PC-3 (cell line): ENCODE data around the gene PLCZ1.

Experiments
- EZH2 ChIP-seq: fragments of 300-600 bp; sonication (generic); IDR thresholded peaks from one replicate; pipeline ENCODE4 v1.6.1; 2017; ENCODE audit warnings: antibody characterized with exemption, mild to moderate bottlenecking, low read length; ENCODE audit not compliant: unreplicated experiment
- EZH2phosphoT487 ChIP-seq: fragments of 300-600 bp; sonication (generic); IDR thresholded peaks from 2 replicates; pipeline ENCODE4 v1.6.1; 2018; ENCODE audit warnings: mild to moderate bottlenecking, antibody characterized with exemption, low read length, borderline replicate concordance
- TF ChIP-seq, protein P1 (sequence below): fragments of 300-600 bp; sonication (generic); conservative IDR thresholded peaks from 2 replicates; pipeline ENCODE4 v1.5.1; 2017; ENCODE audit warnings: antibody characterized with exemption, low read depth, mild to moderate bottlenecking, low read length

DNA sequence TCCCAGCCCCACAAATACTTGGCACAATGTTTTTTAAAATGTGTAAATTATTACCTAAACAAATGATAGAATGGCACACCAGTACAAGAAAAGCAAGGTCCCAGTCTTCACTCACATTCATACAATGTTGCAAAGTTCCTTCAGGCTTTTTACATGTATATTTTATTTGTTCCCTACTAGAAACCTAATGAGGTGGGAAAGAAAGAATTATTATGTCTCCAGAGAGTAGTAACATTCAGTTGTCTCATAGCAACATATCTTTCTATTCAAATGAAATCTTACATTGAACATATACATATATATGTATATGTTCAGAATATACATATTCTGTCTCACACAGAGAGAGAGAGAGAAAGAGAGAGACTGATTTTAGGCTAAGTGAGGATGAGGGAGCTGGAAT lies 85.2 kb downstream of the PLCZ1 start:
- TF ChIP-seq, protein P1, sequence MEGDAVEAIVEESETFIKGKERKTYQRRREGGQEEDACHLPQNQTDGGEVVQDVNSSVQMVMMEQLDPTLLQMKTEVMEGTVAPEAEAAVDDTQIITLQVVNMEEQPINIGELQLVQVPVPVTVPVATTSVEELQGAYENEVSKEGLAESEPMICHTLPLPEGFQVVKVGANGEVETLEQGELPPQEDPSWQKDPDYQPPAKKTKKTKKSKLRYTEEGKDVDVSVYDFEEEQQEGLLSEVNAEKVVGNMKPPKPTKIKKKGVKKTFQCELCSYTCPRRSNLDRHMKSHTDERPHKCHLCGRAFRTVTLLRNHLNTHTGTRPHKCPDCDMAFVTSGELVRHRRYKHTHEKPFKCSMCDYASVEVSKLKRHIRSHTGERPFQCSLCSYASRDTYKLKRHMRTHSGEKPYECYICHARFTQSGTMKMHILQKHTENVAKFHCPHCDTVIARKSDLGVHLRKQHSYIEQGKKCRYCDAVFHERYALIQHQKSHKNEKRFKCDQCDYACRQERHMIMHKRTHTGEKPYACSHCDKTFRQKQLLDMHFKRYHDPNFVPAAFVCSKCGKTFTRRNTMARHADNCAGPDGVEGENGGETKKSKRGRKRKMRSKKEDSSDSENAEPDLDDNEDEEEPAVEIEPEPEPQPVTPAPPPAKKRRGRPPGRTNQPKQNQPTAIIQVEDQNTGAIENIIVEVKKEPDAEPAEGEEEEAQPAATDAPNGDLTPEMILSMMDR, result no peak
- TF ChIP-seq EZH2phosphoT487 (no peak), EZH2 (no peak)
